Measurements from ENCODE around the gene NDUFB4. TPM values are rescaled to one million over a fixed set of nuclear protein-coding genes. Genes with fewer than 3 reads are reported as not detected.

The NDUFB4 gene
- total RNA-seq, 1 experiment from 2014 or later, result 463 TPM

DNA sequence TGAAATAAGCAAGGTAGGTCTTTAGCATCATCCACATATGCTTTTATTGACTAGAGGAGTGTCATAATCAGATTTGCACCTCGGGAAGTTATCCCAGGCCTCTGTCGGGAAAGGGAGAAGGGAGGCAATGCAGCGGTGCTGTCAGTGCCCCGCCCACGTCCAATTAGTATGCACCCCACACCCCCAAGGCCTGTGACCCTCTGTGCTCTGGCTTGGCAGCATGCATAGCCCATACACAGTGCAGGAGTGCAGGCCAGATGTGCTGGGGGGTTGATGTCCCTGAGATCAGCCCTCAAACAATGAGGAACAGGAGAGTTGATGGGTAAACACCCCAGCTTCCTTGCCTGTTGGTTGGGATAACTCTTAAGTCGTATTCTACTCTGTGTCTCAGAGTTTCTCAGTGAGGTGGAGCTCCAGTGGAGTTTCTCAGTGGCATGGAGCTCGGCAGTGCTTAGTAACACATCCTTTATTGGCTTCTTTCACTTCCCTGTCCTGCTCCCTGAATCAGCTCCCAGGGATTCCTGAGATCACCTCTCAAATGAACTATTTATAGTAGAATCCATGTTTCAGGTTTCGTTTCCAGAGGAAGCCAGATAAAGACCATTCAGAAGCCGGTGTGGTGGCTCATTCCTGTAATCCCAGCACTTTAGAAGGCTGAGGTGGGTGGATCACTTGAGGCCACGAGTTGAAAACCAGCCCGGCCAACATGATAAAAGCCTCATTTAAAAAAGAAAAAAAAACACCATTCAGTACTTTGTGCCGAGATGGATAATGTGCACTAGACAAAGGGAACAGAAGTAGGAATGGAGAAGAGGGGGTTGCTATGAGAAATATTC is 26.7 kb upstream of the NDUFB4 start:
- peak; percentile 39 for DNase-seq (ENCODE audit: low spot score)

DNA sequence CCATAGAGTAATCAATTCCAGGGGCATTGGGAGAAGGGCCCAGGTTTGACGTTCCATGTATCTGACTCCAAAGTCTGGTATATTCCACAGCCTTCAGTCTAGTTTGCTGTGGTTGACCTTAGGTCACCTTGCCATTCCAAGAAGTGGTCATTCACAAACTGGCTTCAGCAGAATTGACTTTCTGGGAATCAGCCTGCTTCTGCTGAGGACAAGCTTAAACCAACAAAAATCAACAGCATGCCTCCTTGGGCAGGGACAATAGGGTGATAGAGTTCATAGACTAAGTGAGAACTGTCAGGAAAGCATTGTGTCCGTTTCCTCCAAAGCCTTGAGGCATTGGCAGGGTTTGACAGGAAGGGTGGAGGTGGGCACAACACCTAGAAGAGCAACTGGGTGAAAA is 24.1 kb upstream of the NDUFB4 start:
- DNase-seq (ENCODE audit: low spot score), result no peak

DNA sequence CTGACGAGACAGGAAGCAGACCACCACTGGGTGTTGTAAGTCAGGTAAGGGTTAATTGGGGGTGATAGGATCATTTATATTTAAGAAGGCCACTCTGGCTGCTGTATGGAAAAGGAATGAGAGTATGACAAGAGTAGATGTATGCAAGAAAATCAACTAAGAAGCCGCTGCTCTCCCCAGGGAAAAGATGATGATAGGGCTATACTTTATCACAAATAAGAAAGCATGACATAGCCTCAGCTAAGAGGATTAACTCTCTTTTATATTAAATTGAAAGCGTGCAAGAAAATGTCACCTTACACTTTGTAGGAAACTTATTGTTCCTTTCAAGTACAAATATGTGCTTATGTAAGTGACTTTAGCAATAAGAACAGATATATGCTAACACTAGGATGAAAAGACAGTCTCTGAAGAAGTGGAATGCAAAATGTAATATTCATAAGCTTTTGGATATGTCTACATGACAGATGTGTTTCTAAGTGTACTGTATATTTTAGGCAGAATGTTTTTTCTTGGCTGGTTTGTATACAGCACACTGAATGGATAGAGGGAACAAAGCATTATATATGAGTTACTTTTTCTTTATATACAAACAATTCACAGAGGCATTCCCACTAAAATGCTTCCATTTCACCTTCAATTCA is 8.7 kb upstream of the NDUFB4 start:
- DNase-seq (ENCODE audit: low spot score), result no peak

DNA sequence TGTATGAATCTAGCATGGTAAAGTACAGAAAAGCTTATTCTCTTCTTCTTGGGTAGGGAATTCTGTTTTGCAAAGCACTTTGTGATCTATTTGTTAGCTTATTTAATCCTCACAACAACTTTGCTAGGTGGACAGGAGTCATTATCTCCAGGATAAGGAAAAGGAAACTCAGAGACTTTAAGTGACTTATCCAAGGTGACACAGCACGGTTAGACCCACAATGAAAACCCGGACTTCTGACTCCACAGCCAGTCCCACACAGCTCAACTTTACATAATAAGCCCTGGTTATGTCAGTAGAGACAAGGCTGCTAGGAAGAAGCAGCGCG is 384 bp upstream of the NDUFB4 start:
- DNase-seq (ENCODE audit: low spot score), result no peak

DNA sequence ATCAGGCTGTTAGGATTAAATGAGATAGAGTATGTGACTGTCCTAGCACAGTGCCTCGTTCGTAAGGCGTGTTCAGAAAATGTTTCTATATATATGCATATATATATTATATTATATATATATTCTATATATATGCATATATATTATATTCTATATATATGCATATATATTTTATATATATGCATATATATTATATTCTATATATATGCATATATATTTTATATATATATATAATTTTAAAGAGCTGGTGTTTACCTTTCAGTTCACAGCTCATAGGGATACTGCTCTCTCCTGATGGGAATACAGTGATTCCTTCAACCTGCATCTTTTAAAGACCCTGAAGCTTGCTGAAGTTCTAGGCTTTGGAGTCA is 702 bp downstream of the NDUFB4 start:
- DNase-seq (ENCODE audit: low spot score), result no peak

DNA sequence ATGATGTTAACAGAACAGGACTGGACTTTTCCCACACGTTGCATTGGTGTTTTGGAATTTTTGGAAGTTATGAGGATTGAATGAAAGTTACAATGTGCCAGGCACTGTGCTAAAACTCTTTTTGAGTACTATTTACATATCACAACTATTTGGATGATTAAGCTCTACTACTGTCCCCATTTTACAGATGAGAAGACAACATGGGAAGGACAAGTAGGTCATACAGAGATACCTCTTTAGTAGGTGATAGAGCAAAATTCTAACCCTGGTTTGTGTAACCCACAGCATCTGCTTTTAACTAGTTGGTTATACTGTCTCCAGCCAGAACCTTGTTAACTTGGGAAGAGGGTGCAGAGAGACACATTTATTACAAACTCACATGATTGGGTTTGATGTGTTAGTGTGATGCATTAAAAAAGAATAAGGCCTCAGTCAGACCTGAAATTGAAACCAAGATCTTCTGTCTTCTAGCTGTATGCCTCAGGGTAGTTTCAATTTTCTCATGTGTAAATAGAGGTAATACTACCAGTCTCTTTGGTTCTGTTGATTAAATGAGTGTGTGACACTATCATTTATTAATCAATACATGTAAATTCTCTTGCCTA is 1.4 kb downstream of the NDUFB4 start:
- DNase-seq (ENCODE audit: low spot score), result no peak

DNA sequence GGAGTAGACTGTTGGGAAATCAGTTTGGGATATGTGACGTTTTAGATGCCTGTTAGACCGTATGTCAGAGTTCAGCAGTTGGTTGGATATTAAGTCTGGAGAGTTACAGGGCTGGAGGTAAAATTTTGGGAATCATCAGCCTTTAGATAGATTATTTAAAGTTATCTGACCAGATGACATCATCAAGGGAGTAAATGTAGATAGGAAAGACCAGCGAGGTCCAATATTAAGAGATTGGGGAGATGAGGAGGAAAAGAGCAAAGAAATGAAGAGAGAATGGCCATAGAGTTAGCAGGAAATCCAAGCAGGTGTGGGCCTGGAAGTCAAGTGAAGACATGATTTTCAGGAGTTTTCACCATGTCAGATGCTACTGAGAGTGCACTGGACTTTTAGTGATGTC is 3.1 kb downstream of the NDUFB4 start:
- no peak for DNase-seq (ENCODE audit: low spot score)

DNA sequence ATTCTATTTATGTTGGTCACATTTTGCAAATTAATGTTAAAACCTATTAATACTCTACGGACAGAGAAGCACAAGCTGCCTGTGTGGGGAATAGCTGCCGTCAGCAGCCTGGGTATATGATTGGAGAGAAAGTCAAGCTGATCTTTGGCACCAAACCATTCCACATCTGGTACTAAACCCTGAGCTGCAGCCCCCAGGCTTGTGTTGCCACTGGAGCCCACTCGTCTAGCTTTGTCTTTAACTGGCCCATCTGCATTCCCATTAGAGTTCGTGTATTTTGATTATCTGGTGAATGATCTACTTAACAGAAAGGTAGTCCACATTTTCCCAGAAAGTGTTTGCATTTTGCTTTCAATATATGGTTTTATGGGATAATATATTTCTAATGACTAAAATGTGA is 5.4 kb downstream of the NDUFB4 start:
- no peak for DNase-seq (ENCODE audit: low spot score)

DNA sequence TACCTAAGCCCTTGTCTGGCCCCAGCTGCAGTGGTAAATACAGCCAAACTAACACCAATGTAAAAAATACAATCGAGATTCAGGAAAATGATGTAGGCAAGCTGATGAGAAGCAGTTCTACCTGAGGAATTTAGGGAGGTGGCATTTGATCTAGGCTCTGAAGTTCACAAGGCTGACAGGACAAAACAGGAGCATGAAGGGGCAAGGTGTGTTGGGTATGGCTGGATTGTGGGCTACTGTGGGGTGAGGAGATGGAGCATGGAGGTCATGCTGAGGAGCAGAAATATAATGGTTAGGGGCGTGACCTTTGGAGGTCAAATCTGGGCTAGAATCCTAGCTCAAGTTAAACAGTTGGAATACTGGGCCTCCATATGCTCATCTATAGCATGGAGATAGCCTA is 6.5 kb downstream of the NDUFB4 start:
- no peak for DNase-seq (ENCODE audit: low spot score)

DNA sequence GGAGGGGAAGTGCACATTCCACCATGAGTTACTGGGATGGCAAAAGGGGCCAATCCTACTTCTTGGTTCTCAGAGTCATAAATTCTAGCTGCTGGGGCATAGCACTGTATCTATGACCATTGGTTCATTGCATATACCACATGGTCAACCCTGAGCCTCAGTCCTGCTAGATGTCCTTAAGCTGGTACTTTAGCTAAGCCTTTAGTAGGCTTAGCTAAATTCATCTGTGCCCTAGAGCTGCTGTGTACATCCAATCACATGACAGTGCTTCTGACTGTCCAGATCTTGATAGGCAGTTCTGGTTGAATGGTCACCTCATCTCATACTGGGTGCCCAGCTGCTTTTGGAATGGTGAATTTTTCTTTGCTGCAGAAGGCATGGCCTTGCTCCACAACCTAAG is 8.2 kb downstream of the NDUFB4 start:
- DNase-seq (ENCODE audit: low spot score), result no peak

DNA sequence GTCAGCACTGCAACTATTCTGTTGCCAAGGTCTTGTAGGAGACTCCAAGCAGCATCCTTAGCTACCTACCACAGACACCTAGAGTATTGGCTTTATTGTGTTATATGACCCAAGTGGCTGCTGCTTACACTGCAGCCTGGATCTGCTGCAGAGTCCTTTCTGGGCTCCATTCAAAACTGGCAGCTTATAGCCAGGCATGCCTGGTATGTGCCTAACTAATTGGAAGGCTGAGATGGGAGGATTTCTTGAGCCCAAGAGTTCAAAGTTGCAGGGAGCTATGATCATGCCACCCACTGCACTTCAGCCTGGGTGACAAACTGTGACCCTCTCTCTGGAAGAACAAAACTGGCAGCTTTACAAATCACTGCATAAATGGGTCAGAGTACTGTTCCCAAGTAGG is 8.6 kb downstream of the NDUFB4 start:
- DNase-seq (ENCODE audit: low spot score), result no peak

DNA sequence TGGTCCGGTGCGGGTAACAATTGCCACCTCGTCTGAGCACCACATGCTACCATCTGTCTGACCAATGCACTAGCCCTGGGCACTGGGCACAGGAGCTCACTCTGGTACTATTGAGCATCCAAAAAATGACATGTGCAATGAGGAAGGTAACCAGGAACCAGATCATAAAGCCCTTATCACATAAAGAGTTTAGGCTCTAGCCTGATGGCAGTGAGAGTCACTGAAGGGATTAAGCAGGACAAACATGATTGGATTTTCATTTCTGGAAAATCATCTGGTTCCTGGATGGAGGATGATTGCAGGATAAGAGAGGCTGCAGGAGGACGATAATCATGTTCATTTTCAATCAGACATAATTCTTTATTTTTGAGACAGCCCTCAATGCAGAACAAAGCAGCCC is 12.4 kb downstream of the NDUFB4 start:
- no peak for DNase-seq (ENCODE audit: low spot score)

DNA sequence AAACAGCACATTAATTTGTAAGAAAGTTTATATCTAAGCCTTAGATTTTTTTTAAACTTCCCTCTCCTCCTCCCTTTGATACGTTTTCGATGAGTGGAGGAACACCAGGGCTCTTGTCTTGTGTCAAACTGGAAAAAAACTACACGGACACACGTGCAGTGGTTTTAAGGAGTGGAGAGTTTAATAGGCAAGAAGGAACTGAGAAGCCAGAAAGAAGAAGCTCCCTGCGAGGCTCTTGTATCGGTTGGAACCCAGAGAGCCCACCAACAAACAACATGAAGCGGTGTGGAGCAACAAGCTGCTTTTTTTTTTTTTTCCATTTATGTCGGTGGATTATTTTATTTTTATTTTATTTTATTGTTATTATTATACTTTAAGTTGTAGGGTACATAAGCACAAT is 18.6 kb downstream of the NDUFB4 start:
- DNase-seq (ENCODE audit: low spot score), result no peak

DNA sequence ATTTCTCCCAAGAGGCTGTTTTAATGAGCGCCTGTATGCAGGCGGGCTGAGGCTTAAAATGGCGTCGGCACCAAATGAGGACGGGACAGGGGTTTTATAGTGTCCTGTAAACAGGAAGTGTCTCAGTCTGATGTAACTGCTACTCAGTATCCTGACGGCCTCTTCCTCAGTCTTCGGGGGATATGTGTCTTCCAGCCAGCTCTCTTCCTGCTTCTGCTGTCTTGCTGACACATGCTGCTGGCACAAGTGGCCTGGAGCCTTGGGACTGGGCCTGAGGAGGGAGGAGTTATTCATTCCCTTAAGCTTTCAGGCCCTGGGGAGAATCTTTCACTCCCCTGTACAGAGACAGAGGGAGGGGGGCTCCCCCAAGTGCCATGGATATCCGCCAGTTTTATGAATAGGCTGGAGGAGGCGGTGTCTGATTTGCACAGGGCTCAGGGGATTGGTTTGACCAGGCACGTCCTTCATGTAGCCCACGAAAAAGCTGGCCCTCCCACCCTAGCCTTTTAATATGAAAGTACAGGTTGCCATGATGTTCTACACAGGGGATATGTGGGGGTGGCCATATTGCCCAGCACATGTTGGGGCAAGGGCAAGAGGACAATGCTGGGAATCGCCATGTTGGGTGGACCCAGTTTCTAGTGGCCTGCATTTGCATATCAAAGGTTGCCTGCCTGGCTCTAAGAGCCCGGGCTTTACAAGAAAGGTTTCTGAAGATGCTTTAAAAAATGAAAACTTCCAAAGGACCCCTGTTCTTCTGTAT is 19.9 kb downstream of the NDUFB4 start:
- peak; percentile 100 for DNase-seq (ENCODE audit: low spot score)

DNA sequence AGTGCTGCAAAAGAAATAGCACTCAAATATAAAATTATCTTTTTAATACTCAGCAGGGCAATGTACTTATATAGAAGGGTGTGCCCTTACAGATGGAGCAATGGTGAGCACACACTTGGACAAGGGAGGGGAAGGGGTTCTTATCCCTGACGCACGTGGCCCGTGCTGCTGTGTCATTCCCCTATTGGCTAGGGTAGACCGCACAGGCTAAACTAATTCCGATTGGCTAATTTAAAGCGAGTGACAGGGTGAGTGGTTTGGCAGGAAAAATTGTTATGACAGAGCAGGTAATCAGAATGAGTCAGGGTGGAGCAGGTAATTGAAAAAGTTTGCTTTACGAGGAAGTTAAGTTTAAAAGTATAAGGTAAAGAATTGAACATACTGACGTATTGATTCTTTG is 20.6 kb downstream of the NDUFB4 start:
- peak; percentile 61 for DNase-seq (ENCODE audit: low spot score)

DNA sequence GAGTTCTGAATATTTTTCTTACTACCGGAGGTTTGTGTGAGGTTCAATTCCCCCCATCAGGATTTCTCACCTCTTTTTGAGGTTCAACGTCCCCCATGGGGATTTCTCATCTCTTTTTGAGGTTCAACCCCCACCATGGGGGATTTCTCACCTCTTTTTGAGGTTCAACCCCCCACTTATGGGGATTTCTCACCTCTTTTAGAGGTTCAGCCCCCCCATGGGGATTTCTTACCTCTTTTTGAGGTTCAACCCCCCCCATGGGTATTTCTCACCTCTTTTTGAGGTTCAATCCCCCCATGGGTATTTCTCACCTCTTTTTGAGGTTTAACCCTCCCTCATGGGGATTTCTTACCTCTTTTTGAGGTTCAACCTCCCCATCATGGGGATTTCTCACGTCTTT is 26.3 kb downstream of the NDUFB4 start:
- DNase-seq (ENCODE audit: low spot score), result no peak

DNA sequence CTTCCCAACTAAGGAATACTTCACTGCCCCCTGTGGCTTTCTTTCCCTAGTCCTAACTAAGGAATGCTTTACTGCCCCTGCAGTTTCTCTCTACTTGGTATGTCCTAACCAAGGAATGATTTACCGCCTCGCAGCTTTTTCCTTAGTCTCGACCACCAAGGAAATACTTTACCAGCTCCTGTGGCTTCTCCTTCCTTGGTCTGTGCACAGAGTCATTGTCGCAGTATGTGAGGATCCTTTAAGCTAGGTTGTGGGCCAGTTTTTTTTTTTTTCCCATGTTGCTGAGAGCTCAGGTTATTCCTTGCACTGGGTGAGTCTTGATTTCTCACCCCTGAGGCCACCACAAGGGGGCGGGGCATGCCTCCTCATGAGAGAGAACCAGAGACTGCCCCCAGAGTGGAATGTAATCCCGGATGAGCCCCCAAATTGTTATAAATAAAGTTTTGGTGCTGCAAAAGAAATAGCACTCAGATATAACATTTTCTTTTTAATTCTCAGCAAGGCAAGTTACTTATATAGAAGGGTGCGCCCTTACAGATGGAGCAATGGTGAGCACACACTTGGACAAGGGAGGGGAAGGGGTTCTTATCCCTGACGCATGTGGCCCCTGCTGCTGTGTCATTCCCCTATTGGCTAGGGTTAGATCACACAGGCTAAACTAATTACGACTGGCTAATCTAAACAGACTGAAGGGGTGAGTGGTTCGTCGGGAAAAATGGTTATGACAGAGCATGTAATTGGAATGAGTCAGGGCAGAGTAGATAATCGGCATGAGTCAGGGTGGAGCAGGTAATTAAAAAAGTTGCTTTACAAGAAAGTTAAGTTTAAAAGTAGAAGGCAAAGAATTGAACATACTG is 27.0 kb downstream of the NDUFB4 start:
- peak; percentile 91 for DNase-seq (ENCODE audit: low spot score)

DNA sequence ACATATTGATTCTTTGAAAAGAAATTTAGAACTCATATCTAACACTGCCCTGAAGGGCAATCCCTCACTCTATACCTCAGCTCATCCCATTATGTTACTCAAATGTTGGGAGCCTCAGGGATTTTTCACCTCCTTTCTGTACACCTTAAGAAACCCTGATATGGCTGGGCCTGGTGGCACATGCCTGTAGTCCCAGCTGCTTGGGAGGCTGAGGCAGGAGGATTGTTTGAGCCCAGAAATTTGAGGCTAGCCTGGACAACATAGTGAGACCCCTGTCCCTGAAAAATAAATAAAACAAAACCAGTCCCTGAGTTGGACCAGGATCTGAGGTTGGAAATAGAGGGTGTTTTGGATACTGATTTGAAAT is 27.6 kb downstream of the NDUFB4 start:
- DNase-seq (ENCODE audit: low spot score), result no peak

DNA sequence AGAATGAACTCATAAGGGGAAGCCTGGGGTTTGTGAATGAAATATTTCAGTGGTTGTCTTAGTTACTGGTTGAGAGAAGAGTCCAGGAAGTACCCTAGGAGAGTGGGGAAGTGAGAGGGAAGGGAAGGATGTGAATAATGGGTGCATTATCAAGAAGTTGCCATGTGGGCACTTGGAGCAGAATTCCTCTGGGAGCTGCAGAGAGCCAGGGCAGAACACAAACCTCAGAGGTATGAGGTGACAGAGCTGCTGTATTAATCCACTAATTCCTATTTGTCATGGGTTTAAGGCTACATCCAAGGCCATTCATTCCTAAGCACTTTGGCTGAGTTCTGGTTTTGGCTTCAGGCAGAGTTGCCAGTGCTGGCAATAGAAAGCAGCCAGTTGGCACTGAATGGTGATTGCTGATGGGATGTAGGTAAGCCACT is 29.0 kb downstream of the NDUFB4 start:
- DNase-seq (ENCODE audit: low spot score), result peak; percentile 30

DNA sequence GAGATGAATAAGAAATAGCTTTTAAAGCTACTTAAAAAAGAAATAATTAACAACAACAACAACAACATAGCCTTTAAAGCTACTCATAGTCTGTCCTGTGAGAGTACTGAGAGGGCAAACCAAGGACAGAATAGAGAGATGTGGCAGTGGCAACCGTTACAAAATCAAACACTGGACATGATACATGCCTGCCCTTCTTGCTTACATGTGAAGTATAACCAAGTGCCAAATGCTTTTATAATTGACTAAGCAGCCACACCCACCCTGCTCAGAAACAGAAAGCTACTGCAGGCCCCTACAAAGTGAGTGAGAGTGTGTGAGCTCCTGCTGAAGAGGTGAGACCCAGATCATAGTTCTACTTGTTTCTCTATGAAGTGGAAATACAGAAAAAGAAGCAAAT is 38.4 kb downstream of the NDUFB4 start:
- DNase-seq (ENCODE audit: low spot score), result no peak

DNA sequence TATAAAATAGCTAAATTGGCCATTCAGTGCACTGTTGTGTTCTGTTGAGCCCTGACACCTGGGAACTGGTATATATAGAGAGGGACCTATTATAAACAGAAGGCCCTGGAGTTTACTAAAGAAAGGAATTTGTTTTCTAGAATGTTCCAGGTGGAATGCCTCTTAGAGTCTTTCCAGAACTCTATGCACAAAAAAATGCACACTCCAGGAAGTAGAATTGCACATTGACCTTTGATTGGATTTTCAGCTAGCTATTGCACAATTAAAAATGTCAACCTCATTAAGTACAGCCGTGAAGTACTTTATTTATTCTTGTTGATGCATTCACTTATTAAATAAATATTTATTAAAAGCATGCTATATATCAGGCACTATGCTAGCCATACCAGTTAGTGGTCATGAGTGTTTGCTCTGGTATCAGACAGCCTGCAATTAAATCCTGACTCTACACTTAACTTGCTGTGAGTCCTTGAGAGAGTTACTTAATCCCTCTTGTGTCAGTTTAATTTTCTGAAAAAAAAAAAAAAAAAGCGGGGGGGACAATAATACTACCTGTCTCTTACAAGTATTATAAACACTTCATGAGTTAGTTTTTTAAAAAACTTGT is 40.8 kb downstream of the NDUFB4 start:
- no peak for DNase-seq (ENCODE audit: low spot score)

Data from H4 (cell line).